K562 (cell line): ENCODE data around the gene PDIA2. TPM values are rescaled to one million over a fixed set of nuclear protein-coding genes. Genes with fewer than 3 reads are reported as not detected.

Source experiments
- ATF2 ChIP-seq: sonication (generic); formaldehyde crosslinking; IDR thresholded peaks from 2 replicates; pipeline ENCODE4 v1.8.1; 2022; ENCODE audit warnings: missing genetic modification reagents
- CHD1 ChIP-seq: fragments of 200-600 bp; sonication (generic); IDR thresholded peaks from one replicate; pipeline ENCODE4 v1.6.1; 2012; ENCODE audit warnings: mild to moderate bottlenecking, moderate library complexity, low read length, inconsistent platforms
- CREM ChIP-seq: IDR thresholded peaks from 2 replicates; pipeline ENCODE4 v1.6.1; 2014; ENCODE audit warnings: antibody characterized with exemption, low read depth
- FUS ChIP-seq: fragments of 200-400 bp; formaldehyde crosslinking; optimal IDR thresholded peaks from 2 replicates; pipeline ENCODE3; 2017; ENCODE audit warnings: low read depth, low read length
- HNRNPH1 ChIP-seq: fragments of 200-400 bp; formaldehyde crosslinking; optimal IDR thresholded peaks from 2 replicates; pipeline ENCODE3; 2017; ENCODE audit warnings: low read depth, mild to moderate bottlenecking, low read length, moderate library complexity
- ID3 ChIP-seq, 2 experiments: fragments of 250-450 bp in 1 of 2; fragments of 450-650 bp in 1 of 2; sonication (Bioruptor Pico) in 1 of 2; IDR thresholded peaks; 2 replicates each; pipeline versions ENCODE4 v1.6.1 to v1.8.0; 2016 to 2021; ENCODE audit warnings: mild to moderate bottlenecking in 2 of 2, moderate library complexity in 2 of 2, missing compliant biosample characterization in 1 of 2, missing genetic modification characterization in 1 of 2
- JUND ChIP-seq, 2 experiments: IDR thresholded peaks; 2 replicates in 1 of 2; 3 replicates in 1 of 2; pipeline ENCODE4 v1.6.1; 2011; ENCODE audit warnings: borderline replicate concordance in 2 of 2, low read depth in 2 of 2, low read length in 2 of 2, improper control_type of control experiment in 1 of 2, missing biosample characterization in 1 of 2, missing genetic modification characterization in 1 of 2, missing genetic modification reagents in 1 of 2
- KLF13 ChIP-seq: fragments of 450-650 bp; IDR thresholded peaks from 2 replicates; pipeline ENCODE4 v1.6.1; 2016; ENCODE audit warnings: missing genetic modification characterization, low read depth, mild to moderate bottlenecking, missing compliant biosample characterization, moderate library complexity, borderline replicate concordance
- MYC ChIP-seq, 2 experiments: fragments of 250-450 bp in 1 of 2; sonication (Bioruptor Pico) in 1 of 2; IDR thresholded peaks; 2 replicates each; pipeline versions ENCODE4 v1.5.1 to v1.6.1; 2012 to 2021; ENCODE audit warnings: low read depth in 2 of 2, borderline replicate concordance in 1 of 2, improper control_type of control experiment in 1 of 2, low read length in 1 of 2, mild to moderate bottlenecking in 1 of 2, moderate library complexity in 1 of 2
- POLR2AphosphoS2 ChIP-seq: IDR thresholded peaks from 2 replicates; pipeline ENCODE4 v1.6.1; 2012; ENCODE audit warnings: low read length, improper control_type of control experiment
- POLR3A ChIP-seq: IDR thresholded peaks from 2 replicates; pipeline ENCODE4 v1.6.1; 2011; ENCODE audit warnings: borderline replicate concordance, mild to moderate bottlenecking, moderate library complexity; ENCODE audit not compliant: insufficient read length, insufficient read depth; ENCODE audit errors: extremely low read depth
- RBM15 ChIP-seq: fragments of 200-400 bp; formaldehyde crosslinking; IDR thresholded peaks from 2 replicates; pipeline ENCODE4 v1.6.1; 2018; ENCODE audit warnings: mild to moderate bottlenecking, low read length, moderate library complexity; ENCODE audit not compliant: insufficient read depth
- SAP30 ChIP-seq: fragments of 200-600 bp; sonication (generic); IDR thresholded peaks from 2 replicates; pipeline ENCODE4 v1.6.1; 2012; ENCODE audit warnings: borderline replicate concordance, low read depth, mild to moderate bottlenecking, moderate library complexity, low read length, control low read depth, inconsistent platforms; ENCODE audit not compliant: insufficient read depth, poor library complexity, severe bottlenecking
- SIN3A ChIP-seq, 2 experiments: fragments of 150-350 bp in 1 of 2; IDR thresholded peaks; 2 replicates each; pipeline ENCODE4 v1.6.1; 2011 to 2016; ENCODE audit warnings: borderline replicate concordance in 2 of 2, low read depth in 2 of 2, low read length in 2 of 2, mild to moderate bottlenecking in 2 of 2, moderate library complexity in 2 of 2; ENCODE audit not compliant: control insufficient read depth in 1 of 2
- SMAD1 ChIP-seq: fragments of 150-350 bp; IDR thresholded peaks from 2 replicates; pipeline ENCODE4 v1.6.1; 2014; ENCODE audit warnings: low read length, low read depth; ENCODE audit not compliant: partially characterized antibody
- TAL1 ChIP-seq: fragments of 450-650 bp; IDR thresholded peaks from 2 replicates; pipeline ENCODE4 v1.6.1; 2016; ENCODE audit warnings: mild to moderate bottlenecking
- polyA plus RNA-seq, 8 experiments: library from polyadenylated mRNA; depleted of rRNA in 4 of 8; stranded (reverse) in 5 of 8; unstranded in 3 of 8; fragments of >200 nt; fragmentation: Nextera tagmentation in 2 of 8; fragmentation: Illumina TruSeq in 1 of 8; extraction: Ambion mirVana in 2 of 8; extraction: Trizol in 1 of 8; gene quantifications; 2 replicates each; pipeline versions ENCODE4 v1.2.1 to v1.2.3, GENCODE V29; 2011 to 2014; ENCODE audit warnings: inconsistent platforms in 1 of 8, missing spikeins in 1 of 8
- total RNA-seq, 7 experiments: library from RNA; depleted of rRNA in 6 of 7; stranded (reverse); fragments of >200 nt in 6 of 7; fragmentation: Illumina TruSeq in 2 of 7; extraction: Trizol in 2 of 7; gene quantifications; 2 replicates each; pipeline versions ENCODE4 v1.2.1 to v1.2.3, GENCODE V29; 2011 to 2021; ENCODE audit warnings: low replicate concordance in 1 of 7
- TF ChIP-seq, protein P1 (sequence below): fragments of 250-450 bp; sonication (Bioruptor Pico); IDR thresholded peaks from 2 replicates; pipeline ENCODE4 v1.4.0; 2020; ENCODE audit warnings: mild to moderate bottlenecking

Gene PDIA2
- total and polyA plus RNA-seq, 9 of the 15 experiments (the other 6 are each of a cell fraction or from before 2014, with no cell fraction given) = 0.13 to 0.92 (median 0.23) TPM; not detected in 4

DNA sequence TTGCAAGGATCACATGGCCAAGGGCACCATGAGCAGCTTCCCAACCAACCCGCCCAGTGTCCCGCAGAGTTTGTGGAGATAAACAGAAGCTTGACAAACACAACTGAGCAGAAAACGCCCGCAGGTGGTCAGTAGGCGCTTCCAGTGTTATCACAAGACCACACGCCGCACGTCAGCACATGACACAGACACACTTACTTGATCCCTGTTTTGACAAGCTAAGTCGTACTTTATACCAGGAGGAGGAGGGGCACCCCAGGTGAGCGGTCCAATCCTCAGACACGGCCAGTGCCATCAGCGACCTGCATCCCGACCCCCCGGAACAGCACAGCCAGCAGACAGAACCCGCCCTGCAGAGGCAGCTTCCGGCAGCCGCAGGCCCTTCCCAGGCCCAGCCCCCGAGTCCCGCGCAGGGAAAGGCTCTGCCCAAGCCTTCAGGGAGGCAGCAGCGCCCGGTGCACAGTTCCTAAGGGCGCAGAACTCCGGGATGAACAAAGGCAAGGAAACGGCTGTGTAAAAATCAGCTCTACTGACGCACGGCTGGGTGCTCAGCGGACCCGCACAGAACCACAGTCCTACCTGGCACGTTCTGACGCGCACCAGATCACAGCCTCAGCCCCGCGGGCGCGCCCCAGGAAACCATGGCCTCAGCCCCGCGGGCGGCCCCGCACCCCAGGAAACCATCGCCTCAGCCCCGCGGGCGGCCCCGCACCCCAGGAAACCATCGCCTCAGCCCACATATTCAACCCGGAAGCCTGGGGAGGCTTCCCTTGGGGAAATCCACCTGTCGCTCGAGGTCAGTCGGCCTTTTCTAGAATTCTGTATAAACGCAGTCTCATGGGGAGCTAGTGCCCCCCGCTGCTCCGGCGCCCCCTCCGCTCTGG lies 41.7 kb downstream of the PDIA2 start (continued):
- TF ChIP-seq MYC (IDR thresholded peaks at IDR 0.05; ENCODE audit: low read depth, low read length) (peak; percentile 87), MYC (CRISPR knock-in tag; IDR thresholded peaks at IDR 0.05; ENCODE audit: borderline replicate concordance, low read depth) (no peak), CREM (peak; percentile 92), CHD1 (no peak), POLR2AphosphoS2 (no peak), RBM15 (no peak), TAL1 (peak; percentile 85), FUS (no peak), ID3 (CRISPR knock-in tag; IDR thresholded peaks at IDR 0.05) (no peak), ID3 (tag; IDR thresholded peaks at IDR 0.05) (no peak), POLR3A (no peak), KLF13 (no peak), SIN3A (IDR thresholded peaks at IDR 0.05; ENCODE audit: borderline replicate concordance in 2 of 2, control insufficient read depth in 1 of 2, low read depth in 2 of 2, low read length in 2 of 2) (peak in 1 of 2 experiments; percentile 30; a peak in 1 of 4 replicates), HNRNPH1 (no peak), SMAD1 (no peak), ATF2 (CRISPR knock-in tag) (no peak), JUND (IDR thresholded peaks at IDR 0.05; ENCODE audit: borderline replicate concordance, low read depth, low read length) (peak; percentile 71), JUND (tag; IDR thresholded peaks at IDR 0.05; ENCODE audit: borderline replicate concordance, low read depth, low read length) (peak; percentile 63; the same call in 1 of the 3 replicates), SAP30 (no peak)
- TF ChIP-seq, protein P1, sequence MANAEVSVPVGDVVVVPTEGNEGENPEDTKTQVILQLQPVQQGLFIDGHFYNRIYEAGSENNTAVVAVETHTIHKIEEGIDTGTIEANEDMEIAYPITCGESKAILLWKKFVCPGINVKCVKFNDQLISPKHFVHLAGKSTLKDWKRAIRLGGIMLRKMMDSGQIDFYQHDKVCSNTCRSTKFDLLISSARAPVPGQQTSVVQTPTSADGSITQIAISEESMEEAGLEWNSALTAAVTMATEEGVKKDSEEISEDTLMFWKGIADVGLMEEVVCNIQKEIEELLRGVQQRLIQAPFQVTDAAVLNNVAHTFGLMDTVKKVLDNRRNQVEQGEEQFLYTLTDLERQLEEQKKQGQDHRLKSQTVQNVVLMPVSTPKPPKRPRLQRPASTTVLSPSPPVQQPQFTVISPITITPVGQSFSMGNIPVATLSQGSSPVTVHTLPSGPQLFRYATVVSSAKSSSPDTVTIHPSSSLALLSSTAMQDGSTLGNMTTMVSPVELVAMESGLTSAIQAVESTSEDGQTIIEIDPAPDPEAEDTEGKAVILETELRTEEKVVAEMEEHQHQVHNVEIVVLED (CRISPR knock-in tag) = no peak
